ENCODE data around the gene IGSF3. TPM values are rescaled to one million over a fixed set of nuclear protein-coding genes. Genes with fewer than 3 reads are reported as not detected.

IGSF3 gene
- total and polyA plus RNA-seq, 10 of the 15 experiments (the other 5 are each of a cell fraction or from before 2014, with no cell fraction given) = 1.4 to 18.0 (median 9.6) TPM

- Histone ChIP-seq H3K4me1 (ENCODE audit: control insufficient read depth, insufficient read depth, low read length) (no peaks in the 10 kb centered on the region), H3K27me3 (replicated peaks in 1 of 2; ENCODE audit: control insufficient read depth in 2 of 2, insufficient read depth in 2 of 2, low read length in 1 of 2) (no peaks in the 10 kb centered on the region), H2AFZ (ENCODE audit: control insufficient read depth, low read depth, low read length) (no peak overlapping the region), H3K9ac (ENCODE audit: control insufficient read depth, insufficient read depth, low read length) (no peak overlapping the region), H3K4me3 (no peak overlapping the region), H4K20me1 (ENCODE audit: control insufficient read depth, insufficient read depth) (no peaks in the 10 kb centered on the region), H3K4me2 (ENCODE audit: control insufficient read depth, insufficient read depth) (no peak overlapping the region), H3K27ac (ENCODE audit: control insufficient read depth, insufficient read depth) (no peak overlapping the region), H3K9me3 (replicated peaks; ENCODE audit: control insufficient read depth, insufficient read depth, low read length) (no peaks in the 10 kb centered on the region), H3K79me2 (ENCODE audit: control insufficient read depth, insufficient read depth, low read length) (no peaks in the 10 kb centered on the region), H3K36me3 (ENCODE audit: control insufficient read depth in 2 of 2, insufficient read depth in 2 of 2, low read length in 1 of 2) (no peaks in the 10 kb centered on the region)
- BruUV-seq (replicated peaks) = no TSS peak
- DNase-seq (ENCODE audit: low read depth, low spot score) (no peak), ATAC-seq (no peak), FAIRE-seq (no peak)
- intact Hi-C loops (cut with micrococcal nuclease; ENCODE audit: unreplicated experiment) = no loop called here
- POLR2A ChIA-PET = no interaction called here
- SMC1A ChIA-PET (ENCODE audit: uncharacterized antibody, unreplicated experiment) = no interaction called here
- RAD21 ChIA-PET (ENCODE audit: unreplicated experiment) = no interaction called here
- CTCF ChIA-PET = no interaction called here
- in situ Hi-C loops (cut with MboI) = no loop called here
- WGBS (ENCODE audit: insufficient coverage, insufficient replicate concordance, low lambda C conversion rate, missing lambda C conversion rate) = 27% methylated on average over 4 of the region's 4 CpGs
- TF ChIP-seq CEBPB (IDR thresholded peaks at IDR 0.05; ENCODE audit: borderline replicate concordance in 1 of 2, low read depth in 2 of 2, low read length in 2 of 2) (no peak), BACH1 (IDR thresholded peaks at IDR 0.05; ENCODE audit: borderline replicate concordance) (no peak), HDAC6 (IDR thresholded peaks at IDR 0.05; ENCODE audit: unreplicated experiment) (no peak), ZBTB4 (CRISPR knock-in tag; IDR thresholded peaks at IDR 0.05) (no peak), BRCA1 (IDR thresholded peaks at IDR 0.05; ENCODE audit: low read depth, low read length) (no peak), E2F8 (IDR thresholded peaks at IDR 0.05; ENCODE audit: low read depth, partially characterized antibody) (no peak), POLR2A (IDR thresholded peaks at IDR 0.05; ENCODE audit: low read depth, low read length) (no peak), SUZ12 (IDR thresholded peaks at IDR 0.05; ENCODE audit: unreplicated experiment) (no peak), HDAC2 (IDR thresholded peaks at IDR 0.05) (no peak), IRF3 (IDR thresholded peaks at IDR 0.05) (no peak), SIN3A (IDR thresholded peaks at IDR 0.05; ENCODE audit: low read depth, low read length) (no peak), ZBTB33 (IDR thresholded peaks at IDR 0.05) (no peak), TAF1 (IDR thresholded peaks at IDR 0.05; ENCODE audit: borderline replicate concordance, low read depth, low read length) (no peak)
Measured at GRCh38 chr1:116654351-116654750, 13.2 kb downstream of the IGSF3 start.
